Lung (tissue), 12 donors: ENCODE data around the gene RBM18. TPM values are rescaled to one million over a fixed set of nuclear protein-coding genes. Genes with fewer than 3 reads are reported as not detected.

Experiments
- ATAC-seq: fragments of 200-7000 bp; cut with Tn5 transposase; one replicate; pipeline ENCODE4 v1.9.1; 2020; ENCODE audit warnings: moderate number of reproducible peaks; ENCODE audit not compliant: insufficient read depth, low FRiP score
- DNase-seq, 3 donors: peaks; one replicate each; pipeline ENCODE4 v3.0.0-alpha.2; 2013 to 2017
- H3K27ac ChIP-seq, 2 donors: one replicate each; pipeline ENCODE4 v1.5.1; 2013; ENCODE audit warnings: mild to moderate bottlenecking in 2 of 2, moderate library complexity in 2 of 2, control low read depth in 1 of 2, inconsistent platforms in 1 of 2, low read depth in 1 of 2, low read length in 1 of 2
- H3K27me3 ChIP-seq, 3 donors: one replicate each; pipeline ENCODE4 v1.5.1; 2013; ENCODE audit warnings: low read length in 2 of 3; ENCODE audit not compliant: control insufficient read depth in 3 of 3, insufficient read depth in 3 of 3
- H3K36me3 ChIP-seq, 4 donors: one replicate each; pipeline ENCODE4 v1.5.1; 2013; ENCODE audit warnings: low read length in 4 of 4, mild to moderate bottlenecking in 1 of 4, moderate library complexity in 1 of 4; ENCODE audit not compliant: control insufficient read depth in 4 of 4, insufficient read depth in 4 of 4
- H3K4me1 ChIP-seq, 5 donors: one replicate each; pipeline ENCODE4 v1.5.1; 2013; ENCODE audit warnings: low read length in 5 of 5, mild to moderate bottlenecking in 2 of 5, moderate library complexity in 1 of 5; ENCODE audit not compliant: control insufficient read depth in 5 of 5, insufficient read depth in 5 of 5
- H3K4me3 ChIP-seq: one replicate; pipeline ENCODE4 v1.5.1; 2013; ENCODE audit warnings: mild to moderate bottlenecking, control low read depth, moderate library complexity
- H3K9ac ChIP-seq, 2 donors: one replicate each; pipeline ENCODE4 v1.5.1; 2013; ENCODE audit warnings: low read length in 2 of 2, control low read depth in 1 of 2; ENCODE audit not compliant: insufficient read depth in 1 of 2
- H3K9me3 ChIP-seq, 4 donors: one replicate each; pipeline ENCODE4 v1.5.1; 2013; ENCODE audit warnings: low read length in 3 of 4, mild to moderate bottlenecking in 1 of 4, moderate library complexity in 1 of 4; ENCODE audit not compliant: control insufficient read depth in 4 of 4, insufficient read depth in 3 of 4
- CTCF ChIP-seq: IDR thresholded peaks from 2 replicates; pipeline ENCODE4 v1.5.1; 2012; ENCODE audit warnings: mild to moderate bottlenecking; ENCODE audit errors: control extremely low read depth, extremely low read depth
- WGBS, 2 donors: extraction: QIAGEN DNeasy Blood & Tissue Kit; methylation state at CpG; one replicate each; pipeline ENCODE4 v1.1.7; 2013; 5-methylcytosine and 5-hydroxymethylcytosine counted together
- polyA plus RNA-seq, 2 donors: library from polyadenylated mRNA; stranded (reverse); fragments of 200-250 nt; gene quantifications; one replicate each; pipeline ENCODE4 v1.2.1, GENCODE V29; 2013
- total RNA-seq, 2 donors: library from RNA; depleted of rRNA in 1 of 2; stranded (reverse); fragments of >200 nt in 1 of 2; gene quantifications; one replicate each; pipeline ENCODE4 v1.2.1, GENCODE V29; 2014 to 2021
- donor health status: control.
- donor health status: control.
- donor health status: Bipolar disorder and iron deficiency.
- donor health status: healthy.
- donor health status: DM: yes; HTN: yes; CAD: no.

Gene RBM18
- total and polyA plus RNA-seq, 4 donors: 5.5 to 20.5 (median 12.4) TPM

- WGBS, 2 donors: 89 to 93% methylated on average over 7 of the region's 7 CpGs
- peaks cover 0 to 2% (median 0%) of the 10 kb centered on the region in 4 donors for H3K9me3 ChIP-seq
- no peak overlapping the region for H3K9ac ChIP-seq
- TF ChIP-seq CTCF: no peak
- no peak overlapping the region for H3K4me3 ChIP-seq
- H3K27me3 ChIP-seq: peaks cover 0 to 50% (median 41%) of the 10 kb centered on the region in 3 donors
- ATAC-seq (no peak), DNase-seq (no peak)
- peaks cover 0 to 3% (median 0%) of the 10 kb centered on the region in 4 donors for H3K36me3 ChIP-seq
- no peak overlapping the region for H3K27ac ChIP-seq
- no peaks in the 10 kb centered on the region for H3K4me1 ChIP-seq
Measured at GRCh38 chr9:122234022-122234748, 30.5 kb downstream of the RBM18 start.

- H3K27ac ChIP-seq: no peak overlapping the region
- WGBS, 2 donors: 59 to 73% methylated on average over 6 of the region's 6 CpGs
- ATAC-seq: no peak
- peaks cover 0 to 59% (median 43%) of the 10 kb centered on the region in 3 donors for H3K27me3 ChIP-seq
- DNase-seq: no peak
- H3K4me3 ChIP-seq: no peak overlapping the region
- no peaks in the 10 kb centered on the region for H3K36me3 ChIP-seq
- no peak for TF ChIP-seq CTCF
- H3K9ac ChIP-seq: no peak overlapping the region
- peaks cover 0 to 8% (median 0%) of the 10 kb centered on the region in 5 donors for H3K4me1 ChIP-seq
- H3K9me3 ChIP-seq: peaks cover 0 to 2% (median 0%) of the 10 kb centered on the region in 4 donors
Measured at GRCh38 chr9:122232796-122233306, 31.8 kb downstream of the RBM18 start.

GRCh38 chr9:122229485-122229837 is 35.2 kb downstream of the RBM18 start:
- ATAC-seq: no peak
- Histone ChIP-seq H3K27ac (no peak overlapping the region), H3K4me3 (no peak overlapping the region), H3K27me3 (peaks cover 0 to 90% (median 74%) of the 10 kb centered on the region in 3 donors), H3K9me3 (peaks cover 0 to 5% (median 0%) of the 10 kb centered on the region in 4 donors), H3K4me1 (peaks cover 0 to 10% (median 0%) of the 10 kb centered on the region in 5 donors), H3K36me3 (no peaks in the 10 kb centered on the region), H3K9ac (no peak overlapping the region)
- no peak for DNase-seq
- 56 to 74% methylated on average over 4 of the region's 4 CpGs for WGBS, 2 donors
- TF ChIP-seq CTCF: no peak
